Smooth muscle cell (in vitro differentiated cells): ENCODE data around the gene GNAI1. TPM values are rescaled to one million over a fixed set of nuclear protein-coding genes. Genes with fewer than 3 reads are reported as not detected.
A peak's percentile ranks its signal among the peaks of the same experiment; 100 is the strongest.

Experiments used
- DNase-seq: peaks from one replicate; lab custom pipeline; 2025; ENCODE audit not compliant: unreplicated experiment; lab: John Stamatoyannopoulos, UW
- H2AFZ ChIP-seq: fragments of 200-600 bp; sonication (generic); 2 replicates; pipeline ENCODE4 v1.6.0; 2016; ENCODE audit warnings: antibody characterized with exemption, low read depth, mild to moderate bottlenecking
- H3F3A ChIP-seq: fragments of 200-600 bp; sonication (generic); 2 replicates; pipeline ENCODE4 v1.6.0; 2017; ENCODE audit warnings: antibody characterized with exemption, low read depth
- H3K27ac ChIP-seq: fragments of 200-600 bp; sonication (generic); 2 replicates; pipeline ENCODE4 v1.5.1; 2016; ENCODE audit warnings: low read depth, mild to moderate bottlenecking
- H3K27me3 ChIP-seq: fragments of 200-600 bp; sonication (generic); 2 replicates; pipeline ENCODE4 v1.6.1; 2016; ENCODE audit warnings: low read depth, mild to moderate bottlenecking
- H3K36me3 ChIP-seq: fragments of 200-600 bp; sonication (generic); 2 replicates; pipeline ENCODE4 v1.5.1; 2016; ENCODE audit warnings: low read depth
- H3K4me1 ChIP-seq: fragments of 200-600 bp; sonication (generic); 2 replicates; pipeline ENCODE4 v1.5.1; 2016; ENCODE audit warnings: low read depth
- H3K4me2 ChIP-seq: fragments of 200-600 bp; sonication (generic); 2 replicates; pipeline ENCODE4 v1.6.0; 2016; ENCODE audit warnings: mild to moderate bottlenecking
- H3K4me3 ChIP-seq: fragments of 200-600 bp; sonication (generic); 2 replicates; pipeline ENCODE4 v1.5.1; 2016; ENCODE audit warnings: mild to moderate bottlenecking
- H3K79me2 ChIP-seq: fragments of 200-600 bp; sonication (generic); 2 replicates; pipeline ENCODE4 v1.6.0; 2016; ENCODE audit warnings: low read depth, mild to moderate bottlenecking
- H3K9ac ChIP-seq: fragments of 200-600 bp; sonication (generic); 2 replicates; pipeline ENCODE4 v1.6.0; 2016; ENCODE audit warnings: low read depth
- H3K9me3 ChIP-seq: fragments of 200-600 bp; sonication (generic); replicated peaks from 2 replicates; pipeline ENCODE4 v1.5.1; 2016; ENCODE audit warnings: low read depth
- H4K20me1 ChIP-seq: fragments of 200-600 bp; sonication (generic); 2 replicates; pipeline ENCODE4 v1.6.0; 2016; ENCODE audit warnings: low read depth
- CTCF ChIP-seq: fragments of 200-600 bp; sonication (generic); IDR thresholded peaks from 2 replicates; pipeline ENCODE4 v1.5.1; 2017; ENCODE audit warnings: borderline replicate concordance, mild to moderate bottlenecking, antibody characterized with exemption; ENCODE audit not compliant: insufficient read depth, poor library complexity, severe bottlenecking
- WGBS: methylation state at CpG from one replicate; pipeline ENCODE4 v1.1.7; 2016; ENCODE audit warnings: low lambda C conversion rate; 5-methylcytosine and 5-hydroxymethylcytosine counted together
- polyA plus RNA-seq: library from polyadenylated mRNA; unstranded; fragments of >200 nt; fragmentation: Nextera tagmentation; extraction: Ambion mirVana; gene quantifications from 2 replicates; pipeline ENCODE4 v1.2.1, GENCODE V29; 2016
- total RNA-seq: library from RNA; depleted of rRNA; stranded (reverse); fragments of >200 nt; gene quantifications from 2 replicates; pipeline ENCODE4 v1.2.3, GENCODE V29; 2014

GNAI1 gene
- total and polyA plus RNA-seq, 2 experiments from 2014 or later = 204 to 223 TPM

- no peak for DNase-seq
- no peaks in the 10 kb centered on the region for H3K79me2 ChIP-seq
- no peak overlapping the region for H3K9ac ChIP-seq
- no peak overlapping the region for H3K27ac ChIP-seq
- H3K4me1 ChIP-seq = peaks cover 25% of the 10 kb centered on the region
- no peak overlapping the region for H3K4me2 ChIP-seq
- peaks cover 6% of the 10 kb centered on the region for H3K27me3 ChIP-seq
- H3K4me3 ChIP-seq = no peak overlapping the region
- H2AFZ ChIP-seq = no peak overlapping the region
- H3K9me3 ChIP-seq = no peaks in the 10 kb centered on the region
- no peaks in the 10 kb centered on the region for H4K20me1 ChIP-seq
- no peaks in the 10 kb centered on the region for H3F3A ChIP-seq
- TF ChIP-seq CTCF = no peak
- H3K36me3 ChIP-seq = no peaks in the 10 kb centered on the region
- WGBS = 80% methylated on average over 4 of the region's 4 CpGs
Observed at GRCh38 chr7:80124526-80125264, 9.9 kb upstream of the GNAI1 start.

GRCh38 chr7:80127412-80128160 is 7.0 kb upstream of the GNAI1 start:
- Histone ChIP-seq H3K9me3 (no peaks in the 10 kb centered on the region), H3F3A (no peaks in the 10 kb centered on the region), H3K36me3 (no peaks in the 10 kb centered on the region), H3K4me2 (no peak overlapping the region), H3K9ac (no peak overlapping the region), H4K20me1 (no peaks in the 10 kb centered on the region), H2AFZ (peak overlapping the region; percentile 89), H3K4me3 (no peak overlapping the region), H3K27ac (no peak overlapping the region), H3K79me2 (no peaks in the 10 kb centered on the region), H3K4me1 (peaks cover 25% of the 10 kb centered on the region), H3K27me3 (peaks cover 6% of the 10 kb centered on the region)
- TF ChIP-seq CTCF = no peak
- 92% methylated on average over 1 of the region's 1 CpG for WGBS
- DNase-seq = no peak

- Histone ChIP-seq H4K20me1 (no peaks in the 10 kb centered on the region), H3K36me3 (no peaks in the 10 kb centered on the region), H3K27me3 (peaks cover under 1% of the 10 kb centered on the region), H3F3A (peaks cover 8% of the 10 kb centered on the region), H3K4me1 (peaks cover 26% of the 10 kb centered on the region), H2AFZ (no peak overlapping the region), H3K4me3 (no peak overlapping the region), H3K4me2 (no peak overlapping the region), H3K9ac (no peak overlapping the region), H3K27ac (no peak overlapping the region), H3K79me2 (no peaks in the 10 kb centered on the region), H3K9me3 (no peaks in the 10 kb centered on the region)
- TF ChIP-seq CTCF = no peak
- WGBS = 96% methylated on average over 3 of the region's 3 CpGs
- DNase-seq = no peak
Observed at GRCh38 chr7:80128918-80129317, 5.7 kb upstream of the GNAI1 start.
